ENCODE data around the gene PHACTR4. TPM values are rescaled to one million over a fixed set of nuclear protein-coding genes. Genes with fewer than 3 reads are reported as not detected.
A peak's percentile ranks its signal among the peaks of the same experiment; 100 is the strongest.
"Not testable (repeated sequence)": the region's sequence is repeated elsewhere in the genome, so short reads cannot be mapped to it uniquely, and the experiment has no call there.

Gene PHACTR4
- total and polyA plus RNA-seq, 2 donors (not counting 3 experiments of a cell fraction or from before 2014, with no cell fraction given), result 25.4 to 61.0 TPM

- FAIRE-seq, result no peak
- dilution Hi-C loops (cut with MboI; ENCODE audit: extremely low pct_ligation_motif_present, low sequenced_read_pairs) (no loop called here), intact Hi-C loops (cut with micrococcal nuclease) (no loop called here)
- BruUV-seq (replicated peaks), result no TSS peak
- ChIA-PET CTCF (interaction anchor here (1.1 kb wide), 1 partner anchor 8 kb away, joined by 4 read pairs; no protein-coding TSS in a partner anchor), POLR2A (interaction anchor here (0.6 kb wide), 1 partner anchor 181 kb away, joined by 4 read pairs; no protein-coding TSS in a partner anchor)
- no peak for TF ChIP-seq POLR2A (IDR thresholded peaks at IDR 0.05; ENCODE audit: low read depth, low read length)
- no peak for TF ChIP-seq MYC (IDR thresholded peaks at IDR 0.05; ENCODE audit: low read depth, low read length)
- TF ChIP-seq JUN (IDR thresholded peaks at IDR 0.05; ENCODE audit: borderline replicate concordance, insufficient read depth, insufficient read length, low read depth), result no peak
- TF ChIP-seq GATA2 (IDR thresholded peaks at IDR 0.05; ENCODE audit: insufficient read depth, insufficient read length, low read depth, low read length), result no peak
- no peak overlapping the region for H3K4me2 ChIP-seq (ENCODE audit: insufficient read depth, low read length)
- peaks cover 21% of the 10 kb centered on the region for H3K79me2 ChIP-seq (ENCODE audit: control insufficient read depth, insufficient read depth, low read length)
- H3K9me3 ChIP-seq (replicated peaks; ENCODE audit: control insufficient read depth, insufficient read depth, low read length), result no peaks in the 10 kb centered on the region
- peaks cover 22% of the 10 kb centered on the region for H3K4me1 ChIP-seq (ENCODE audit: control insufficient read depth, extremely low read depth, insufficient read depth, low read length)
- no peaks in the 10 kb centered on the region for H4K20me1 ChIP-seq (replicated peaks; ENCODE audit: control insufficient read depth, extremely low read depth, insufficient read depth, low read length)
- H3K36me3 ChIP-seq (ENCODE audit: control insufficient read depth in 2 of 2, extremely low read depth in 1 of 2, insufficient read depth in 2 of 2, low read length in 2 of 2), result no peaks in the 10 kb centered on the region
- no peaks in the 10 kb centered on the region for H3K9me1 ChIP-seq (replicated peaks; ENCODE audit: control insufficient read depth, extremely low read depth, insufficient read depth, low read length)
- H3K27ac ChIP-seq (ENCODE audit: insufficient read depth, low read depth, low read length), result no peak overlapping the region
- no peak overlapping the region for H3K4me3 ChIP-seq (replicated peaks in 1 of 3; ENCODE audit: insufficient read depth in 1 of 3, low read depth in 1 of 3, low read length in 3 of 3)
- no peak overlapping the region for H2AFZ ChIP-seq (ENCODE audit: low read depth, low read length)
- no peak overlapping the region for H3K9ac ChIP-seq (replicated peaks; ENCODE audit: extremely low read depth, insufficient read depth, low read length)
- H3K27me3 ChIP-seq (ENCODE audit: control insufficient read depth in 2 of 2, insufficient read depth in 2 of 2, low read length in 2 of 2), result no peaks in the 10 kb centered on the region
- DNase-seq (ENCODE audit: low read depth, low spot score), result peak; percentile 41
Measured at GRCh38 chr1:28447679-28448078, 78.1 kb downstream of the PHACTR4 start.

GRCh38 chr1:28448094-28448611 lies 78.6 kb downstream of the PHACTR4 start:
- DNase-seq (ENCODE audit: low read depth, low spot score); H2AFZ ChIP-seq (ENCODE audit: low read depth, low read length); H3K27me3 ChIP-seq (ENCODE audit: control insufficient read depth in 2 of 2, insufficient read depth in 2 of 2, low read length in 2 of 2); H3K9me1 ChIP-seq (replicated peaks; ENCODE audit: control insufficient read depth, extremely low read depth, insufficient read depth, low read length); H4K20me1 ChIP-seq (replicated peaks; ENCODE audit: control insufficient read depth, extremely low read depth, insufficient read depth, low read length); FAIRE-seq; dilution Hi-C loops (cut with MboI; ENCODE audit: extremely low pct_ligation_motif_present, low sequenced_read_pairs); H3K27ac ChIP-seq (ENCODE audit: insufficient read depth, low read depth, low read length); H3K9me3 ChIP-seq (replicated peaks; ENCODE audit: control insufficient read depth, insufficient read depth, low read length); H3K36me3 ChIP-seq (ENCODE audit: control insufficient read depth in 2 of 2, extremely low read depth in 1 of 2, insufficient read depth in 2 of 2, low read length in 2 of 2); H3K4me2 ChIP-seq (ENCODE audit: insufficient read depth, low read length); intact Hi-C loops (cut with micrococcal nuclease); BruUV-seq (replicated peaks); H3K9ac ChIP-seq (replicated peaks; ENCODE audit: extremely low read depth, insufficient read depth, low read length); H3K4me3 ChIP-seq (replicated peaks in 1 of 3; ENCODE audit: insufficient read depth in 1 of 3, low read depth in 1 of 3, low read length in 3 of 3): not testable (repeated sequence)
- CTCF ChIA-PET, result interaction anchor here (0.6 to 0.7 kb wide), 2 partner anchors 8 to 34 kb away, joined by 3 read pairs; no protein-coding TSS in a partner anchor
- POLR2A ChIA-PET, result interaction anchor here (0.9 kb wide), 1 partner anchor 10 kb away, joined by 4 read pairs; no protein-coding TSS in a partner anchor
- Histone ChIP-seq H3K4me1 (ENCODE audit: control insufficient read depth, extremely low read depth, insufficient read depth, low read length) (peaks cover 22% of the 10 kb centered on the region), H3K79me2 (ENCODE audit: control insufficient read depth, insufficient read depth, low read length) (peaks cover 20% of the 10 kb centered on the region)

Data from endothelial cell of umbilical vein (primary cell).